HL-60 (cell line): ENCODE results near the gene TNFSF10.

ENCODE experiments used
- DNase-seq, 2 experiments: peaks; one replicate each; pipeline ENCODE4 v3.0.0-alpha.2; 2010 to 2020; ENCODE audit warnings: low read depth in 1 of 2, low spot score in 1 of 2
- H3K27ac ChIP-seq: fragments of 250-450 bp; sonication (Bioruptor Pico); replicated peaks from 2 replicates; pipeline ENCODE4 v1.5.1; 2020; ENCODE audit warnings: mild to moderate bottlenecking, moderate library complexity
- H3K27me3 ChIP-seq: fragments of 250-450 bp; sonication (Bioruptor Pico); 2 replicates; pipeline ENCODE4 v1.5.1; 2021; ENCODE audit warnings: mild to moderate bottlenecking, moderate library complexity; ENCODE audit not compliant: insufficient read depth, poor library complexity, severe bottlenecking
- H3K4me3 ChIP-seq: replicated peaks from 2 replicates; pipeline ENCODE4 v1.5.1; 2011; ENCODE audit warnings: mild to moderate bottlenecking, control low read depth, low read length; ENCODE audit not compliant: insufficient read depth
- GABPA ChIP-seq: IDR thresholded peaks from 2 replicates; pipeline ENCODE4 v1.6.1; 2012; ENCODE audit warnings: low read depth
- POLR2AphosphoS5 ChIP-seq: IDR thresholded peaks from 2 replicates; pipeline ENCODE4 v1.6.1; 2012; ENCODE audit warnings: low read depth
- SPI1 ChIP-seq: IDR thresholded peaks from 2 replicates; pipeline ENCODE4 v1.6.1; 2012; ENCODE audit warnings: low read depth, mild to moderate bottlenecking, borderline replicate concordance
- TF ChIP-seq, protein P1 (sequence below): IDR thresholded peaks from one replicate; pipeline ENCODE4 v1.5.1; 2011; ENCODE audit warnings: low read length, control low read depth, inconsistent platforms; ENCODE audit not compliant: insufficient read depth
- TF ChIP-seq, protein P2 (sequence below): IDR thresholded peaks from 2 replicates; pipeline ENCODE4 v1.6.1; 2012; ENCODE audit warnings: low read depth; ENCODE audit not compliant: insufficient replicate concordance

TNFSF10 gene

DNA sequence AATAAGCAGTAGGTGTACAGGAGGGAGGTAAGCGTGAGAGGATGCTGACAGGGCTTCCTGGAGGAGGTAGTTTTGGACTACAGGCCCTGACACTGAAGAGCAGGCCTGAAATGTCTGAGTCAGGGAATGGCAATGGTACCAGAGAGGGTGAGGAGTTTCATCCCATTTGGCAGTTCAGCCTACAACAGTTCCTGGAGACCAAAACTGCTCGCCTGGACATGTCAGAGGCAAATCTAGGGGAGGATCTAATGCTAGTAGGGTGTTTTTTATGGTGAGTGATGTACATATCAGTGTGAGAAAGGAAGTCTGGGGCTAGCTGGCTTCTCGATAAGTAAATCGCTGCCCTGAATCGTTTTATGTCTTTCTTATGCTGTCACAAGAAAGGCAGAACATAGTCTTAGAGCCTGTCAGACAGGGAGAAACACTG is 13.8 kb upstream of the TNFSF10 start:
- TF ChIP-seq GABPA = no peak
- TF ChIP-seq POLR2AphosphoS5 = no peak
- no peak for TF ChIP-seq SPI1
- TF ChIP-seq, protein P1, sequence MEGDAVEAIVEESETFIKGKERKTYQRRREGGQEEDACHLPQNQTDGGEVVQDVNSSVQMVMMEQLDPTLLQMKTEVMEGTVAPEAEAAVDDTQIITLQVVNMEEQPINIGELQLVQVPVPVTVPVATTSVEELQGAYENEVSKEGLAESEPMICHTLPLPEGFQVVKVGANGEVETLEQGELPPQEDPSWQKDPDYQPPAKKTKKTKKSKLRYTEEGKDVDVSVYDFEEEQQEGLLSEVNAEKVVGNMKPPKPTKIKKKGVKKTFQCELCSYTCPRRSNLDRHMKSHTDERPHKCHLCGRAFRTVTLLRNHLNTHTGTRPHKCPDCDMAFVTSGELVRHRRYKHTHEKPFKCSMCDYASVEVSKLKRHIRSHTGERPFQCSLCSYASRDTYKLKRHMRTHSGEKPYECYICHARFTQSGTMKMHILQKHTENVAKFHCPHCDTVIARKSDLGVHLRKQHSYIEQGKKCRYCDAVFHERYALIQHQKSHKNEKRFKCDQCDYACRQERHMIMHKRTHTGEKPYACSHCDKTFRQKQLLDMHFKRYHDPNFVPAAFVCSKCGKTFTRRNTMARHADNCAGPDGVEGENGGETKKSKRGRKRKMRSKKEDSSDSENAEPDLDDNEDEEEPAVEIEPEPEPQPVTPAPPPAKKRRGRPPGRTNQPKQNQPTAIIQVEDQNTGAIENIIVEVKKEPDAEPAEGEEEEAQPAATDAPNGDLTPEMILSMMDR = no peak
- no peak overlapping the region for H3K4me3 ChIP-seq
- H3K27me3 ChIP-seq = no peaks in the 10 kb centered on the region
- no peak for DNase-seq
- H3K27ac ChIP-seq = no peak overlapping the region

DNA sequence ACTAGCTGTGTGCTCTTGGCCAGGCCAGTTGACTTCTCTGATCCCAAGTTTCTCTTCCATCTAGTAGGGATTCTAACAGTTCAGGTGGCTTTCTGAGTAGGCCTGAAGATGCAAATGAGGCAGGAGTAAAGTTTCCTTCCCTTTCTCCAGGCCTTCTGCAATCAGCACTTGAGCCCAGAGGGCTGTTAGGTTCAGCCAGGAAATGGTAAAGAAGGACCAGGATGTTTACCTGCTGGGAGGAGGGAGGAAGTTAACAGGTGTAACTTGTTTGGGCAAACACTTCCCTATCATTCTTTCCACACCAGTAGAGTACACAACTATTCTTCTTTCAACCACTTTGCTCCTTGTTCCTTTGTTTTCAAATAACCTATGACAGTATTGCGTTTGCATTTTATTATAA is 13.3 kb upstream of the TNFSF10 start:
- no peaks in the 10 kb centered on the region for H3K27me3 ChIP-seq
- DNase-seq = no peak
- no peak overlapping the region for H3K4me3 ChIP-seq
- no peak for TF ChIP-seq SPI1
- no peak for TF ChIP-seq GABPA
- no peak for TF ChIP-seq POLR2AphosphoS5
- TF ChIP-seq, protein P1 = no peak
- TF ChIP-seq, protein P2, sequence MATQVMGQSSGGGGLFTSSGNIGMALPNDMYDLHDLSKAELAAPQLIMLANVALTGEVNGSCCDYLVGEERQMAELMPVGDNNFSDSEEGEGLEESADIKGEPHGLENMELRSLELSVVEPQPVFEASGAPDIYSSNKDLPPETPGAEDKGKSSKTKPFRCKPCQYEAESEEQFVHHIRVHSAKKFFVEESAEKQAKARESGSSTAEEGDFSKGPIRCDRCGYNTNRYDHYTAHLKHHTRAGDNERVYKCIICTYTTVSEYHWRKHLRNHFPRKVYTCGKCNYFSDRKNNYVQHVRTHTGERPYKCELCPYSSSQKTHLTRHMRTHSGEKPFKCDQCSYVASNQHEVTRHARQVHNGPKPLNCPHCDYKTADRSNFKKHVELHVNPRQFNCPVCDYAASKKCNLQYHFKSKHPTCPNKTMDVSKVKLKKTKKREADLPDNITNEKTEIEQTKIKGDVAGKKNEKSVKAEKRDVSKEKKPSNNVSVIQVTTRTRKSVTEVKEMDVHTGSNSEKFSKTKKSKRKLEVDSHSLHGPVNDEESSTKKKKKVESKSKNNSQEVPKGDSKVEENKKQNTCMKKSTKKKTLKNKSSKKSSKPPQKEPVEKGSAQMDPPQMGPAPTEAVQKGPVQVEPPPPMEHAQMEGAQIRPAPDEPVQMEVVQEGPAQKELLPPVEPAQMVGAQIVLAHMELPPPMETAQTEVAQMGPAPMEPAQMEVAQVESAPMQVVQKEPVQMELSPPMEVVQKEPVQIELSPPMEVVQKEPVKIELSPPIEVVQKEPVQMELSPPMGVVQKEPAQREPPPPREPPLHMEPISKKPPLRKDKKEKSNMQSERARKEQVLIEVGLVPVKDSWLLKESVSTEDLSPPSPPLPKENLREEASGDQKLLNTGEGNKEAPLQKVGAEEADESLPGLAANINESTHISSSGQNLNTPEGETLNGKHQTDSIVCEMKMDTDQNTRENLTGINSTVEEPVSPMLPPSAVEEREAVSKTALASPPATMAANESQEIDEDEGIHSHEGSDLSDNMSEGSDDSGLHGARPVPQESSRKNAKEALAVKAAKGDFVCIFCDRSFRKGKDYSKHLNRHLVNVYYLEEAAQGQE = no peak
- no peak overlapping the region for H3K27ac ChIP-seq

DNA sequence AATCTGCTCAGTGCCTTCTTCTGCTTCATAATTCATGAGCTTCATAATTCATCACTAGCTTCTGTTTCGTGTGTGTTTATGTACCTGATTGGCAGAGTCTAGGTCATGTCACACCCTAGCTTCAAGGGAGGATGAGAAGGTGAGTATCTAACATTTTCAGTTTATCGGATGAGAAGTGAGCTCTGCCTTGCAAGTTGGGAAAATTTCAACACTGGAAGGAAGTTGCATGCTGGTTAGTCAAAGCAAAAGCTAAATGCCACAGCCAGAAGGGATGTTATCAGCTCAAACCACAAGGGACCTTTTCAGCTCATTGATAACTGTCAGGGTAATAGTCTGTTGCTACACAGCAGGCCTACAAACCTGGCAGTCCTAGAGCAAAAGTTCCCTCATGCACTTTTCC is 7.3 kb upstream of the TNFSF10 start:
- peak in 1 of 2 experiments; percentile 87 for DNase-seq
- Histone ChIP-seq H3K4me3 (no peak overlapping the region), H3K27ac (peak overlapping the region; percentile 67), H3K27me3 (no peaks in the 10 kb centered on the region)
- TF ChIP-seq, protein P2 = no peak
- peak; percentile 68; the same call in 1 of the 2 replicates for TF ChIP-seq POLR2AphosphoS5

DNA sequence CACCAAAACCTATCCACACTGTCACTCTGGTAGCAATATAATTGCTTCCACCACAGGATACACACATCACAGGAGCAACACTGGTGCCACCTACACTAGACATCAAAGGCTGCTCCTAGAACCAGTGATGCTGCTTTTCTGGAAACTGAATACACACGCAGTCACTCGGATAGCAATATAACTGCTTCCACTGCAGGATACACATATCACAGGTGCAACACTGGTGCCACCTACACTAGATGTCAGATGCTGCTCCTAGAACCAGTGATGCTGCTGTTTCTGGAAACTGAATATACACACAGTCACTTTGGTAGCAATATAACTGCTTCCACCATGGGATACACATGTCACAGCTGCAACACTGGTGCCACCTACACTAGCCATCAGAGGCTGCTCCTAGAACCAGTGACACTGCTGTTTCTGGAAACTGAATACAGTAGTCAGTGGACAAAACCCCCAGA is 6.9 kb upstream of the TNFSF10 start:
- Histone ChIP-seq H3K27ac (peak overlapping the region; percentile 67), H3K27me3 (no peaks in the 10 kb centered on the region), H3K4me3 (no peak overlapping the region)
- TF ChIP-seq, protein P1 = no peak
- TF ChIP-seq, protein P2 = no peak
- TF ChIP-seq POLR2AphosphoS5 (no peak), GABPA (no peak), SPI1 (no peak)
- DNase-seq = no peak
